Daoy (cell line): ENCODE results near the gene PDE6A. TPM values are rescaled to one million over a fixed set of nuclear protein-coding genes. Genes with fewer than 3 reads are reported as not detected.
"Not testable (repeated sequence)": the region's sequence is repeated elsewhere in the genome, so short reads cannot be mapped to it uniquely, and the experiment has no call there.

Experiments
- DNase-seq: peaks from one replicate; pipeline ENCODE4 v3.0.0-alpha.2; 2015; ENCODE audit warnings: low read depth
- total RNA-seq: library from RNA; depleted of rRNA; stranded (reverse); fragments of >200 nt; shearing (Covaris generic); gene quantifications from 2 replicates; pipeline ENCODE4 v1.2.3, GENCODE V29; 2014

Gene PDE6A
- total RNA-seq, 1 experiment from 2014 or later, result not detected

DNA sequence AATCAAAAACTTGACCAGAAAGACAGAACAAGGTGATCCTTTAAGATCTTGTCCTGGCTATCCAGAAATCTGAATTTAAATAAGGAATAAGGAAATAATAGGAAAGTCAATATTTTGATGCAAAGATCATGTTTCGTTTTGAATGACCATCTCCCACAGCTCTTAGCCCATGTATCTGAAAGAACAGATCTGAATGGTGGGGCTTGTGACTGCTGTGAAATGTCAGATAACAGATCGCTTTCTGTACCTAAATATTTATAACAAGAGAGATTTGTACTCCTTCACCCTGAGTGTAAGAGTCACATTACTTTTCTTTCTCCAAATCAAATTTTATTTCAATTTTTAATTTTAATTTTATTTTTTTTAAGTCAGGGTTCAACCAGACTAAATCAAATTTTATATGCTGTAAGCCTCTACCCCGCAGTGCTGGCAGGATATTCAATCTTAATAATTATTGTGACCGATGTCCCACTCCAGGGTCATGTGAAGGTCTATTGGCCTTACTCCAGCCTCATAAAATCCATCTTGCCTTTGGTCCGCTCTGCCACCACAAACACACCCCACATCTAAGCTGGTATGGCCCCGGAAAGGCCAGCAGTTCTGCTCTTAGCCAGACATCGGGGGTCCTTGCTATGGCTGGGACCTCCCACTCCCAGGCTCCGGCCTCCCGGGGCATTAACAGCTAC lies 9.0 kb upstream of the PDE6A start:
- DNase-seq, result no peak

- no peak for DNase-seq
These were observed 6.7 kb upstream of the PDE6A start for GRCh38 chr5:149951138-149951749.

DNA sequence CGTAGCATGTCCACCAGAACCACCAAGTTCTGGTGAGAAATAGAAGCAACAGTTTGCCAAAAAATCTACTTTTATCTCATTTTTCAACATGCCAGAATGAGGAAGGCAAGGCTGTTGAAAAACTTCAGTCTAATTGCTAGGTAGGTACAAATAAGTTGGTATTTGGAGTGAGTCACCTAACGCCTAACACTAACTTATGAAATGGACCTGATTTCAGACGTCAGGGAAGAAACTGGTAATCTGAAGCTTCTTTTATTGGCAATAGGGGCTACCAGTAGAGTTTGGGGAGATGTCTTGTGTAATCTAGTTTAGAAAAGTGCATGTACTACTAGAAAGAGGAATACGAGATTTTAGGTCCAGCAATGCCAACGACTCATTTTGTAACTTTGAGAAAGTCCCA lies 4.4 kb upstream of the PDE6A start:
- DNase-seq, result no peak

- DNase-seq, result no peak
These were observed 1.5 kb upstream of the PDE6A start for GRCh38 chr5:149946118-149946517.

DNA sequence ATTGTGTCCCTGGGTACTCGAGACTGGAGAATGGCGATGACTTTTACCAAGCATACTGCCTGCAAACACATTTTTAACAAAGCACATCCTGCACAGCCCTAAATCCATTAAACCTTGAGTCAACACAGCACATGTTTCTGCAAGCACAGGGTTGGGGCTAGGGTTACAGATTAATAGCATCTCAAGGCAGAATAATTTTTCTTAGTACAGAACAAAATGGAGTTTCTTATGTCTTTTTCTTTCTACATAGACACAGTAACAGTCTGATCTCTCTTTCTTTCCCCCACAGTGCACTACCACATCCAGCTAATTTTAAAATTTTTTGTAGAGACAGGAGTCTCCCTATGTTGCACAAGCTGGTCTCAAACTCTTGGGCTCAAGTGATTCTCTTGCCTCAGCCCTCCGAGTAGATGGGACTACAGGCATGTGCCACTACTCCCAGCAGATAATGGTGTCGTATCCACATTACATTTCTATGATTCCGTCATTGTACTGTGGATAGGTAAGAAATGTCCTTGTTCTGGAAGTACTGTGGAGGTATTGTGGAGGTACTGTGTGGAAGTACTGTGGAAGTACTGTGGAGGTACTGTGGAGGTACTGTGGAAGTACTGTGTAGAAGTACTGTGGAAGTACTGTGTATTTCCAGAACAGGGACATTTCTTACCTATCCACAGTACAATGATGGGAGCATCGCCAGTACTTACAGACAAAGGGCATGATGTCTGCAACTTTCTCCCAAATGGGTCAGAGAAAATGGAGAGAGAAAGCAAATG lies 1.2 kb downstream of the PDE6A start:
- not testable (repeated sequence) for DNase-seq

- not testable (repeated sequence) for DNase-seq
These were observed 1.8 kb downstream of the PDE6A start for GRCh38 chr5:149942741-149943169.

DNA sequence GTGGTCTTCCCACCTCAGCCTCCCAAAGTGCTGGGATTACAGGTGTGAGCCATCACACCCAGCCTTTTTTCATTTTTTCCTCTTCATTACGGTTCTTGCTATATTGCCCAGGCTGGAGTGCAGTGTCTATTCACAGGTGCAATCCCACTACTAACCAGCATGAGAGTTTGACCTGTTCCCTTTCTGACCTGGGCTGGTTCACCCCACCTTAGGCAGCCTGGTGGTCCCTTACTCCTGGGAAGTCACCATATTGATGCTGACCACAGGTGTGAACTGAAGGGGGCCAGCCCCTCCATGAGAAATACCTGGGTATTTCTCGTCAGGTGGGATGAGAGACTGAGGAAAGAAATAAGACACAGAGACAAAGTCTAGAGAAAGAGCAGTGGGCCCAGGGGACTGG lies 2.4 kb downstream of the PDE6A start:
- no peak for DNase-seq

- DNase-seq, result no peak
These were observed 2.8 kb downstream of the PDE6A start for GRCh38 chr5:149941795-149942194.

- no peak for DNase-seq
These were observed 3.5 kb downstream of the PDE6A start for GRCh38 chr5:149940941-149941644.

- DNase-seq, result peak; percentile 15
These were observed 4.5 kb downstream of the PDE6A start for GRCh38 chr5:149940077-149940574.

GRCh38 chr5:149939546-149939945 lies 5.0 kb downstream of the PDE6A start:
- DNase-seq, result peak; percentile 31

DNA sequence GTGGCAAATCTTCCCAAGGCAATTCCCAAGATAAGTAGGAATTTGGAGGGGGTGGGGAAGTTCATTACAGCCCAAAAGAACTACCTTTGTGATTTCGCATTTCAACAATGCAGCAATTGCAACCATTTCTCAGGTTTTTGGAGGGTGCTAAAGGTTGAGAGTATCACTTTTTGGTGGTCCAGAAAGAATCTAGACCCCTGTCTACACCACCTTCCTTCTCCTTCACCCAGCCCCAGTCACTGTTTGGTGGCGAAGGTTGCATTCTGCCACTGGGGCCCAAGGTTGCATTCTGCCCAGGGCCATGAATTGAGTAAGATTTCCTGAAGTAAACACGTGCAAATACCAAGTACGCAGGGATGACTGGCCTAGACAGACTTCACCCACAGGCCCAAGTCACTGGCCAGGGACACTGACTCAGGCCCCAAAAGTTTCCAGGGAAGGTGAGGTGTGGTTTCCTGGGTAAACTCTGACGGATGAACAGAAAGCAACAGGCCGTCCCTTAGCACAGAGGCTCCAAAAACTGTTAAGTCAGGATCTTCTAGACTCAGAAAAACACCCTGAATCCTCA lies 5.7 kb downstream of the PDE6A start:
- peak; percentile 93 for DNase-seq

DNA sequence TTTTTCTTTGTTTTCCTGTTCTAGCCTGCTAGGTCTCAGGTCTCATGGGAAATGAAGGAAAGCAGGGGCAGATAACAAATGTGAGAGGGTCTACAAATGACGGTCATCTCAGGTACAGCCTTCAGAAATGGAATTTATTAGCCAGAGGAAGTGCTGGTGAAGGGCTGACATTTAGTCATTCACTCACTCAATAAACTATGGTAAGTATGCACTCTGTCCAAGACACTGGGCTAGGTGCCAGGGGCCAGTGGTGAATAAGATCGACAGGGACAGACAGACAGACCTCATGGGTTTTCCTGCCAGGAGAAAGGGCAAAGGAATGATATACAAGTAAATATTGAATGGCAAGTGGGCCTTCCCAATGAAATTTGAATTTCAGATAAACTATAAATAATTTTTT lies 6.3 kb downstream of the PDE6A start:
- peak; percentile 91 for DNase-seq

DNA sequence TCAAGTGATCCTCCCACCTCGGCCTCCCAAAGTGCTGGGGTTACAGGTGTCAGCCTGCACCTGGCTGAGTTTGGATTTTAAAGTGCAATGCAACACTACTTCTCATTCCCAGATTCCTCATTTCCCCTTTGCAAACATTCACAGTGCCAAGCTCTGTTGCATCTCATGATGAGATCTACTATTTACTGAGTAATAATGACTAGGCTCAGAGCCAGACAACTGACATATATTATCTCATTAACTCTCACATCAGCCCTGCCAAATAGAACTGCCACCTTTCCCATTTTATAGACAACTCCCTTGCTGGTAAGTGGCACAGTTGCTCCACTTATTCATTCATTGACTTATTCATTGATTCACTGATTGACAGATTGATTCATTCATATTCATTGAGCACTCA lies 7.0 kb downstream of the PDE6A start:
- DNase-seq, result peak; percentile 57

GRCh38 chr5:149936700-149937091 lies 7.9 kb downstream of the PDE6A start:
- no peak for DNase-seq

- DNase-seq, result no peak
These were observed 8.4 kb downstream of the PDE6A start for GRCh38 chr5:149936044-149936699.

GRCh38 chr5:149935431-149935901 lies 9.1 kb downstream of the PDE6A start:
- DNase-seq, result no peak

GRCh38 chr5:149932445-149933350 lies 11.9 kb downstream of the PDE6A start:
- no peak for DNase-seq

- DNase-seq, result no peak
These were observed 12.6 kb downstream of the PDE6A start for GRCh38 chr5:149931992-149932436.
